GM19240 (cell line): ENCODE data around the gene CEP41.

ENCODE experiments used
- DNase-seq: peaks from one replicate; pipeline ENCODE4 v3.0.0; 2011; ENCODE audit warnings: low spot score; ENCODE audit not compliant: insufficient read length

Gene CEP41

DNA sequence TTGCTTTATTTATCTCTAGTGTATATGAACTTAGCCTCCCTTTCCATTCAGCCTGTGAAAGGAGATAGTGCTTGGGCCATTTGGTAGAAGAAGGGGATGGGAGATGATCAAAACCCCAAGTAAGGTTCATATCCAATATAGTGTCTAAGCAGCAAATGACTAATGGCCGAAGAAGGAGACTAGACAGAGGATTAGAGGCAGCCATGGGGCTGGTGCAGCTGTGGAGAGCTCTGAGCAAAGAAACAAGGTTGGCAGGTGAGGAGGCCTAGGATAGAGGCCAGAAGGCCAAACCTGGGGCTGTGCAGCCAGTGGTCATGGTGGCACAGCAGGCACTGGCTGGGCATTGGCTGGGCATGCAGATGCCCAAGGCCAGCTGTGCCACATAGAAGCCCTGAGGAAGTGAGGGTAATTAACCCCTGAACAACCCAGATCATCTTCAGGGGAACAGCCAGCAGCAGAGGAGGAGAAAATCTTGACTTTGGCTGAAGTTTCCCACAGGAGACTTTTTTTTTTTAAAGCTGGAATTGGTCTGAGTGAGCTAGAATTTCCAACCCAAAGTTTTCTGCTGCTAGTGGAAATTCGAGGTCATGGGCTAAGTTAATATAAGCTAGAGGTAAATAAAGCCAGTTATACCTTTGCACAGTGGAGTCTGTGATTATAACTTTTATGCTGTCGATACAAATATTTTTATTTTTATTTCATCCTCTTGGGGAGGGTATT lies 70.8 kb downstream of the CEP41 start:
- no peak for DNase-seq

DNA sequence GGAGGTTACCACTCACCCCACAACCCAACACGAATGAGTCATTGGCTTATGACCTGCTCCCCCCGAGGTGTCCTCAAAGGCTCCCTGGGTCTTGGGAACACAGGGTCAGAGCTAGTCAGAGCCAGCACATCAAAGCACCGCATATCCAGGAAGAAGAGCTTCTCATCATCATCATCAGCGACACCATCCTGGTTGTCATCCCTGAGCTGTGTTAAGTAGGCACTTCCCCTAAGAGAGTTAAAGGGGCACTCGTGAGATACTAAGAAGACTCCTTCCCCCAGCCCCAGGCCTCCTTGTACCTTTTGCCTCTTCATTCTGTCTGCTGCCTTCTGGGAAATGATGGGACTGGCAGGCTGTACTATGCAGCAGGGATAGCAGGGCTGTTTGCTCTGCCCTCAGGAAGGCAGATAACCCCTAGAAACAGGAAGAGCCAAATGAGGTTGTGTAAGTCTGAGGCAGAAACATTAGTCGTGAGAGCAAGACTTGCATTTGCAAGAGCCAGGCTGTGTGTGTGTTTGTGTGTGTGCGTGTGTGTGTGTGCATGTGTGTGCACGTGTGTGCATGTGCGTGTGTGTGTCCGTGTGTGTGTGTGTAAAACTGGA lies 71.6 kb downstream of the CEP41 start:
- no peak for DNase-seq

DNA sequence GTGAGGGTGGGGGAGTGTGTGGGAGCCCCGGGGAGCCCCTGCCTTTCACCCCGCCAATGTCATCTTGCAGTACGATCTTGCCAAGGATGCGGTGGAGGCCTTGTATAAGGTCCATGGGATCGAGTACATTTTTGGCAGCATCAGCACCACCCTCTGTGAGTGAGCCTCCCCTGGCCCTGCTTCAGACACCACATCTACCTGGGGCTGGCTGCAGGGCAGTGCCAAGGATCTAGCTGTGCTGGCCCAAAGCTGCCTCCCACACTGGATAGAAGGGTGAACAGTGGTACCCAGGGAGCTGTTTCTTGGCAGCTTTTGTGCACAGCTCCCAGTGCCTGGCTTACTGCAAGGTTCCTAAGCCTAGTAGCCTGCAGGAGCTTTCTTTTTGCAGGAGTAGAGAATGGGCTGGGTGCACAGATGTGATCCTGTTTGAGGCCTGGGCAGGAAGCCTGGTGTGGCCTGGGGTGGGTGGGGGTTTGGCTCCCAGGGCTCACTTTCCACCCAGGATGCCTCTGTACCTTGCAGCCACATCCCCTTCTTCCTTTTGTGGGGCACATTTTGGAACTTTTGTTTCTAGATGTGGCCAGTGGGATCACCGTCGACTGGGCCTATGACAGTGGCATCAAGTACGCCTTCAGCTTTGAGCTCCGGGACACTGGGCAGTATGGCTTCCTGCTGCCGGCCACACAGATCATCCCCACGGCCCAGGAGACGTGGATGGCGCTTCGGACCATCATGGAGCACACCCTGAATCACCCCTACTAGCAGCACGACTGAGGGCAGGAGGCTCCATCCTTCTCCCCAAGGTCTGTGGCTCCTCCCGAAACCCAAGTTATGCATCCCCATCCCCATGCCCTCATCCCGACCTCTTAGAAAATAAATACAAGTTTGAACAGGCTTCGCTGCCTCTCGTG lies 72.7 kb downstream of the CEP41 start:
- no peak for DNase-seq

DNA sequence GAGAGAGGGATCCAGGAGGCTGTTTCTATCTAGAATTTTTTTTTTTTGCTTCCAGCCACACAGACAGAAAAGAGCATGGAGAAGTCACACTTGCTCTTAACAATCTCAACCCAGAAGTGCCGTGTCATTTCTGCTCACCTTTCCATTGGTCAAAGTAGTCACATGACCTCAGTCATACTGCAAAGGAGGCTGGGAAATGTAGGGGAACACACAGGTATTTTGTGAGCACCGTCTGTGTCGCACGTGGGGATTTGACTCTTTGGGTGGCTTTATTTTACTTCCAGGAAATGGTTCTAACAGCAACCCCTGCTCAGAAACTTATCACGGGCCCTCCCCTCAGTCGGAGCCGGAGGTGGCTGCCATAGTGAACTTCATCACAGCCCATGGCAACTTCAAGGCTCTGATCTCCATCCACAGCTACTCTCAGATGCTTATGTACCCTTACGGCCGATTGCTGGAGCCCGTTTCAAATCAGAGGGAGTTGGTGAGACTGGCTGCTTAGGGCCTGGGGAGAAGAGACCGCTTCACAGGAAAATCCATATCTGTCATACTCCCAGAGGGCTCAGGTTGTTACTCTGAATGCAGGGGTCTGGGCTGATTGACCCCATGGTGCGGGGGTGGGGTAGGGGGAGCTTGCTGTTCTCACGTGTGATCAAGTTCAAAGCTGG lies 73.6 kb downstream of the CEP41 start:
- DNase-seq, result no peak

DNA sequence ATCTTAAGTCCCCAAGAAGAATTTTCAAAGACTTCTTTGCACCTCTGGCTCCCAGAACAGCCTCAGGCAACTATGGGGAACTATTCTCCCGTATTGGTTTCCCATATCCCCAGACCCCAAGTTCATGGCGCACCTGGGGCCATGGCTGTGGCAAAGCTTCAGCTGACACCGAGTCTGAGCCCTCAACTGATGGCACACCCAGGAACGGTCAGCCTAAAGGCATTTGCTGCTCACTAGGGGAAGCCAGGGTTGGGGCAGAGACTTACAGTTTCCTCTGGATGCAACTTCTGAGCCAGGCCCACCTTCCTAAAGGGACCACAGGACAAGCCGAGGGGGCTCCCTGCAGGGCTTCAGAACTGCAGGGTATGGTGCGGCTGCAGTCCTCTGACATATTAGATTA lies 74.3 kb downstream of the CEP41 start:
- DNase-seq, result no peak

DNA sequence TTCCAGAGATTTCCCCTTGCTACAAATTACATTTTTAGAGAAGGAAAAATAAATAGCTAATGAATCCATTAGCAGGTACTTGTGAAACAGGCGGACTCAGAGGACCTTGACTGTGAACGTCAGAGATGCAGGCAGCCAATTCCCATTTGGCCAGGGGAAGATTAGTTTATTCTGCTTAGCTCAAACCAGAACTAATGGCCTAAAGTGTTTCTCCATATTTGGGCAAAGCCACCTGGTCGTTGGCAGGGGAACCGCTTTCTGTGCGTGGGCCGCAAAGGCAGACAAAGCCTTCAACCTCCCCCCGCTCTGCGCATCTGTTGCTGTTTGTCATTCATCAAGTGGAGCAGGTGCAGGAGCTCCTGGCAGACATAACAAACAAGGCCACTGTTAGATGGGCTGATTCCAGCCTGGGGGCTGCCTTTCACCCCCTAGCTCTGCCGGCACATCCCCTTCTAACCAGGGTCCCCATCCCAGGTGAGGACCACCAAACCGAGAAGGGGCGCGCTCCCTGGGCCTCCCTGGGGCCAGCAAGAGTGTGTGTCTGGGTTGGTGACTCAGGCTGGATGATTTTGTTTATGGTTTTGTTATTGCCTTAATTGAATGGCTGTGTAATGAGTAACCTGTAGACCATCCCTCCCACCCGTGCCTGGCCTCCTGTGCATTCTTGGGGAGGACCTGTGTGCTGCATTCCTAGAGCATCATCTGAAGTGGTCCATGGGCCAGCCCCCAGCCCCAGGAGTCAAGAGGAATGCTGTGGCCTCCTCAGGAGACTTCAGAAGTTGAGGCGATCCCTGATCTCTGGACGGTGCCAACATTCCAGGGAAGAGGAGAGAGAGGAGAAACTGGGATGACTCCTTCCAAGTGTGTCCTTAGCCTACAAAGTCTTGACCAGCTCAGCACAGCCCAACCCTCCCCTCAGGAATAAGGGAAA lies 75.0 kb downstream of the CEP41 start:
- DNase-seq, result peak; percentile 38

DNA sequence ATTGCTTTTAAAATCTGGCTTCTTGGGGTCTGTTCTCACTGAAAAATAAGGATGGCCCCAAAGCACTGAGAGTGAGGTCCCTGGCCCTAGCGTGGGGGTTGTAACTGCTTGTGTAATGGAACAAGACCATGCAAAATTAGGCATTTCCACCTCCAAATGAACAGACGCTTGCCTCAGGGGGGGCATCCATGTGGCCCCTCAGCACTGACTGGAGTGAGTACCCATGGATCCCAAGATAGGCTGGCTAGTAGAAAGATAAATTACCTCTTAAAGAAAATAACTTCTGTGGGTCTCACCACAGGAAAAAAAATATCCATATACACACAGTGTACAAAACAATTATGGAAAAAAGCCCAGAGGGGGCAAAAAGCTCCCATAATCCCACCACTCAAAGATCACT lies 75.7 kb downstream of the CEP41 start:
- no peak for DNase-seq

DNA sequence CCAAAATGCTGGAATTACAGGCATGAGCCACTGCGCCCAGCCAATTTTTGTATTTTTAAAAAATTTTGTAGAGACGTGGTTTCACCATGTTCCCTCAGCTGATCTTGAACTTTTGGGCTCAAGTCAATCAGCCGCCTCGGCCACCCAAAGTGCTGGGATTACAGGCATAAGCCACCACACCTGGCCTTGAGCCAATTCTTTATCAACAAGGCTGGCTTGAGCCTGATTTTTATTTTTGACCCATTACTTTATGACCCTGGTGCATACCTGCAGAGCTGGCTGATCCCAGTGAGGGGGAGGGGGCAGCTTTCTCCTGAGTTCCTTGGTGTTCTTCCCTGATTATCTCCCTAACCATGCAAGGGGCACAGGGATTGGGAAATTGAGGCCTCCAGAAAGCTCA lies 76.4 kb downstream of the CEP41 start:
- no peak for DNase-seq

DNA sequence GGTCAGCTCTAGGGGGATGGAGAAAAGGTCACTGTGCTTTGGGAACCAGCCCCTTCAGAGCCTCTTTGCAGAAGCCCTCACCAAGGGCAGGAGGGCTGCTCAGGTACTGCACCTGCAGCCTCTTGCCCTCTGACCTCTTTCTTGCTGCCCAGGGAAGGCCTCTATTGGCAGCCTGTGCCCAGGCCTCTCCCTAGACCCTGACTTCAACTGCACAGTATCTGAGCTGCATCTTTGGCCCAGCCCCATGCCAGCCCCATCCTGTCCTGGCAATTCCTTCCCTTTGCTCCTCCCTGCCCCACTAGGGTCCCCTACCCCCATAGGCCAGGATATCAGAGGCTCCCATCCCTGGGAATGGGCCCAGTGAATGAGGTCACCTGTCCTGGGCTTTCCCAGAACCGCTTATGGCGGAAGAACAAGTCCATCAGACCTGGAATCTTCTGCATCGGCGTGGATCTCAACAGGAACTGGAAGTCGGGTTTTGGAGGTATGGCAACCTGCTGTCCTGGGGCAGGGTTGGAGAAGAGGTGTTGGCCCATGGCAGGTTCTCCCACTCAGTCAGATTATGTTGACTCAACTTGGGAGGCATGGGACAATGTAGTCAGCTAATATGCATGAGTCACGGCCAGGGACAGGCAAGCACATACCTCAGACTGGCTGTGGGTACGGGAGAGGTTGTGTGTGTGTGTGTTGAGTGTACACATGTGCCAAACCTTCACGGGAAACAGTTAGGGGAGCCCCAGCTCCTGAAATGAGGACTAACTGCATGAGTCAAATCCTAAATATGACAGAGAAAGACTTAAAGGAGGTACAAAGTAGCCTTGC lies 77.6 kb downstream of the CEP41 start:
- no peak for DNase-seq

DNA sequence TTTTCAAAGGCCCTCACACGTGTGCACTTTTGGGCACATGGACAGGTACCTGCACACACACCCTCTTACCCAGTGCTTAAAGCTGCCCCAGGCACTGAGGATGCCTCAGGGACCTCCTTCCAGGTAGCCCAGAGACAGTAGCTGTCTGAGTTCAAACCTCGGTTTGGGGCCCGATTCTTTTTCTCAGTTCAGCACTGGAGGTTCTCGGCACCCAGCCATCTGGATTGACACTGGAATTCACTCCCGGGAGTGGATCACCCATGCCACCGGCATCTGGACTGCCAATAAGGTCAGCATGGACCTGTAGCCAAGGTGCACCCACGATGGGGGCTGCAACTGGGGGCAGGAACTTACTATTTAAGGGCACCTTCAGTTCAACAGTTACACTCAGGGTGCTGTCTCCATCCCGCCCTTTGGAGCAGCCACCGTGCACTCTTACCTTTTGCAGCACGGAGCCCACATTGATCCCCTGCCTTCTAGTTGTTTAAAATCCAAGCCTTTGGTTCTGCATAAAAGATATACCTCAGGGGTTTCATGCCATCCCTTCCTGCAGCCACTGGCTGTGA lies 78.5 kb downstream of the CEP41 start:
- DNase-seq, result no peak

DNA sequence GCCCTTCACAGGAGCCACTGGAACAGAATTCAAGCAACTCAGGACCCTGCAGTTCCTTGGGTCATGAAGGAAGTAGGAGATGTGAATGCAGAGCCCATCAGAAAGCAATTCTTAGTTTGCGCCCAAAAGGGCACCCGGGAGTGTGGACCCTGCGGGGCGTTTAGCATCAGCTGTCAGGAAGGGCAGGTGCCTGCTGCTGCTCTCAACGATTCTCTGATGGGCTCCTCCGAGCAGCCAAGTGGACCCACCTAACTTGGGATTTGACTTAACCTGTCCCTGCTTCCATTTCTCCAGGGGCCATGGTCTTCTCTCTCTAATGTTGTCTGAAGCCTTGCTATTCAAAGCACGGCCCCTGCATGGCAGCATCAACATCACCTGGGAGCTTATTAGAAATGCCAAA lies 79.1 kb downstream of the CEP41 start:
- no peak for DNase-seq

DNA sequence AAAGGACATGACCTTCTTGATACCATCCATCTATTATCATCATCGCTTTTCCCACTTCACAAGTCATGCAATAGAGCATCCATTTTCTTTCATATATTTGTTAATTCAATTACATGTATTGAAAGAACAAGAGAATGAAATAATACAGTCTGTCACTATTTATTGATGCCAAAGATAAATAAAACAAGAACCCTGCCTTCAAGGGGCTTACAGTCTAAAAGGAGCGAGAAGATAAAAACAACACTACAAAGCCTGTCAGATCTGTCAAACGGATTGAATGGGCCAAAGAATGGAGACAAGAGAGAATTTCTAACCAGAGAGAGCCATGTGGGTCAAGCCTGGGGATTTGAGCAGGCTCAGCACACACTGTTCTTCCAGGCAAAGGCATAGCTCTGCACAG lies 80.3 kb downstream of the CEP41 start:
- no peak for DNase-seq

DNA sequence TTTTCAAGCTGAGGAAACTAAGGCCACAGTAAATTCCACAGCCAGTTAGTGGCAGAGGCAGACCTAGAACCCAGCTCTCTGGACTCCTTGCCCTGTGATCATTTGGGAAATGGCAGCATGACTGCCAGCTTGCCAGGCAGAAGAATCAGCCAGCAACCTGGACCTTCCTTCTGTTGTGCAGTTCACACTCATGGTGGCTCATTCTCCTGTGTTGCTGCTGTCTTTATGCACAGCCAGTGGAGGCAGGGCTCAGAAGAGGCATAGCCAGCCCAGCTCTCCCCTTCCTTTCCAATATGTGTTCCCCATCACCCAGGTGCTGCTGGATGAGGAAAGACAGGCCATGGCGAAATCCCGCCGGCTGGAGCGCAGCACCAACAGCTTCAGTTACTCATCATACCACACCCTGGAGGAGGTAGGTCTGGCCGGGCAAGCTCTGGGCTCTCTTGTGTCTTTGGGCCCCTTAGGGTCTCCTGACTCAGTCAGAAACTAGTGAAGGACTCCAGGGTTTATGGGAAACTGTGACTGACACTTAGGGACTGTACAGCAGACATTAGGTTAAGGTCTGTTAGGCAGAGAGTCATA lies 81.4 kb downstream of the CEP41 start:
- no peak for DNase-seq

DNA sequence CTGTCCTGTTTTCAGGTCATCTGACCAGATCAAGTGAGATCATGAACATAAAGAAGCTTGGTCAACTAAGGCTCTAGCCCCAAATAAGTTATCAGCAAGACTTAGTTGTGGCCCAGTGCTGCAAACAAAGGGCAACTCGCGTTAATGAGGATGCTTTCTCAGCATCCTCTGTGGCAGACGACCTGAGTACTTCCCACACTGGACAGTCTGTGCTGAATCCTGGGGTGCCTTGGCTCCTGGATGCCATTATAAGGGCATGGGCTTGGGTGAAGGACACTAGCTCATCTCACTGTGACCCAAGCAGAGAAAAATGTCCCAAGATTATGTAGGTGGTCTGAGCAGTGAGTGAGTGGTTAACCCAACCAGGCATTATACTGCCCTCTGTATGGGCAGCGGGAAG lies 82.3 kb downstream of the CEP41 start:
- DNase-seq, result no peak

DNA sequence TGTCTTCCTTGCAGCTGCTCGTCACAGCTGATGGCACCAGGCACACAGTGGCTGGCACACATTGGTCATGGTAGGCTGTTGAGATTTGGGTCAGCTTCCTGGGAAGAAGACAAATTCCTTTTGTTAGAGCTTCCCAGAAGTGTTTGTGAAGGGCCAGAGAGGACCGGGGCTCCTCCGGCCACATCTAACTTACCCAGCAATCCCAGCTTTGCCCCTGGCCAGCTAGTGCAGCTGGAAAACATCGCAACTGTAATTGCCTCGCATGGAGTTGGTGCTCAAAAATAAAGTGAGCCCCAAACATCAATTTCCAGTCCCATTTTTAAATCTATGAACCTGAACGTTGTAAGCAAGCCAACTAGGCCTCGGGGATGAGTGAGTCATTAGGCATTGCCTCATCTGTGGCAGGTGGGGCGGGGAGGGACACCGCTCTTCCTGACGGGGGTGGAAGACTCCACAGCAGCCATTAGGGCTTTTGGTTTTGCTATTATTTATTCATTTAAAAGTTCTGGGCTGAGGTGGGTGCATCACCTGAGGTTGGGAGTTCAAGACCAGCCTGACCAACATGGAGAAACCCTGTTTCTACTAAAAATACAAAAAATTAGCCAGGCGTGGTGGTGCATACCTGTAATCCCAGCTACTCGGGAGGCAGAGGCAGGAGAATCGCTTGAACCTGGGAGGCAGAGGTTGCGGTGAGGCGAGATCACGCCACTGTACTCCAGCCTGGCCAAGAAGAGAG lies 83.8 kb downstream of the CEP41 start:
- no peak for DNase-seq

DNA sequence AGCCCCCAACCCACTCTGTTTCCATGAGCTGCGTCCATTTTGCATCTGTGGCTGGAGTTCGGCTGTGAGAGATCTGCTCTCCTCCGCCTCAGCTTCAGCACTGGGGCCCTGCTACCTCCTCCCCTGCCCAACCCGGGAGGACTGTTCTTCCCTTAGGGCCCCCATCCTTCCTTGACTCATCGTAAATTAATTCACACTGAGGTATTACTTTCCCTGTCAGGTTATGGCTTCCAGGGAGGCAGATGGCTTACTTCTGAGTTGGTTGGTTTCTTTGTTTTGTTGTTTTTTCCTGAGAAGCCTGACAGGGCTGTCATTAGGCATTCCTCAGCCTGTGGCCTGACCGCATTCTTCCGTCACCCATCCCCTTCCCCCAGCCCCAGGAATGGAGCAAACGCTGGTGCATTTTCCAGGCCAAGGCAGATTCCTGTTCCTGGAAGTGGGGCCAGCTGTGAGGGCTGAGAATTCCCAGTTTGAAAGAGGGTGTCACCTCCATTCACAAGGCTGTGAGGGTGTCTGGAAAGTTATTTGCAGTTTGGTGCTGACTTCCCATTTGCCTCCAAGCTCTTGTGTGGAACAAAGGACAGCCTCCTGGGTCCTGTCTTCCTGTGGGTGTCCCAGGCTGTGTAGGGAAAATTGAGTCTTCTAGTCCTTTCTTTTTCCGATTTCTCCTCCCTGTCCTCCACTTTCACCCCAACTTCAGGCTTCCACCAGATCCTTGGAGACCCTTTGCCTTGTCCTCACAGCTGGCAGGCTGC lies 84.5 kb downstream of the CEP41 start:
- no peak for DNase-seq

DNA sequence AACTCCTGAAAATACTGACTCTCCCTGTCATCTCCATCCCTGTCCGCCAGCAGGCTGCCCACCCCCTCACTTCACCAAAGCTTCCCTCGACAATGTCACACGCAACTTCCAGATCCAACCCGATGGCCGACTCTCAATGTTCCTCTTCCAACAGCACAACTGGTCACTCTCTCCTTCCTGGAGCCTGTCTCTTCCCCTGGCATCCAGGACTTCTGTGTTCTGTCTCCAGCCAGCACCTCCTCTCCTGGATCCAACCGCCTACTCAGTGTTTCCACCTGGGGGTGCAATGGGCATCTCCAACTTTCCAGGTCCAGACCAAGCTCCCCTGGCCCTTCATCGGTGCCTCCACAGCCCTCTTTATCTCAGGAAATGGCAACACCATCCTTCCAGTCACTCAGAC lies 87.6 kb downstream of the CEP41 start:
- no peak for DNase-seq
